Astrocyte of the cerebellum (primary cell): ENCODE measurements around the gene RNF157.

Experiments
- DNase-seq: peaks from one replicate; pipeline ENCODE4 v3.0.0-alpha.2; 2011; ENCODE audit warnings: low read depth
- H3K4me3 ChIP-seq: 2 replicates; pipeline ENCODE4 v1.5.1; 2011; ENCODE audit warnings: mild to moderate bottlenecking, low read depth, low read length, moderate library complexity
- CTCF ChIP-seq: IDR thresholded peaks from 2 replicates; pipeline ENCODE4 v1.5.1; 2012; ENCODE audit warnings: low read length, low read depth, moderate library complexity, mild to moderate bottlenecking; ENCODE audit errors: missing control alignments
- in situ Hi-C: cut with HindIII; loops from 2 replicates; pipeline ENCODE4 v1.10.0; 2017; ENCODE audit warnings: low sequenced_read_pairs

RNF157 gene

GRCh38 chr17:76240461-76241203 lies at the start of gene RNF157:
RNF157 (minus strand) TSS chr17:76240493; CDS start chr17:76240240, 253 bp downstream.
- in situ Hi-C loops, result no loop called here
- TF ChIP-seq CTCF, result no peak

GRCh38 chr17:76281573-76282371 lies 41.5 kb upstream of the RNF157 start:
- H3K4me3 ChIP-seq, result no peak overlapping the region
- no peak for DNase-seq
- TF ChIP-seq CTCF, result no peak
- in situ Hi-C loops, result no loop called here

More at GRCh38 chr17:76240461-76241203, at the start of gene RNF157:
- no peak for DNase-seq
- H3K4me3 ChIP-seq, result peak within 1 kb of the TSS; percentile 52

GRCh38 chr17:76280650-76281049 lies 40.4 kb upstream of the RNF157 start:
- in situ Hi-C loops, result no loop called here
- DNase-seq, result no peak
- no peak overlapping the region for H3K4me3 ChIP-seq
- no peak for TF ChIP-seq CTCF

- in situ Hi-C loops, result no loop called here
Measured at GRCh38 chr17:76279742-76280287, 39.5 kb upstream of the RNF157 start.

GRCh38 chr17:76278952-76279741 lies 38.9 kb upstream of the RNF157 start:
- H3K4me3 ChIP-seq, result no peak overlapping the region
- peak; percentile 31 for DNase-seq
- peak; percentile 93 for TF ChIP-seq CTCF
- in situ Hi-C loops, result no loop called here

More at GRCh38 chr17:76279742-76280287, 39.5 kb upstream of the RNF157 start:
- H3K4me3 ChIP-seq, result no peak overlapping the region
- DNase-seq, result no peak
- TF ChIP-seq CTCF, result no peak

GRCh38 chr17:76278268-76278908 lies 38.1 kb upstream of the RNF157 start:
- no peak overlapping the region for H3K4me3 ChIP-seq
- DNase-seq, result no peak
- no peak for TF ChIP-seq CTCF
- in situ Hi-C loops, result no loop called here
